Activated CD4-positive, CD25-positive, alpha-beta regulatory T cell (primary cell): ENCODE measurements around the gene CDK5RAP3.
A peak's percentile ranks its signal among the peaks of the same experiment; 100 is the strongest.
"Not testable (repeated sequence)": the region's sequence is repeated elsewhere in the genome, so short reads cannot be mapped to it uniquely, and the experiment has no call there.

Experiments
- DNase-seq, 4 experiments: peaks; one replicate each; lab custom pipeline; 2025; lab: John Stamatoyannopoulos, UW

Gene CDK5RAP3

GRCh38 chr17:47998044-47998443 is 27.1 kb downstream of the CDK5RAP3 start:
- no peak for DNase-seq

GRCh38 chr17:47999582-47999981 is 28.7 kb downstream of the CDK5RAP3 start:
- no peak for DNase-seq

DNA sequence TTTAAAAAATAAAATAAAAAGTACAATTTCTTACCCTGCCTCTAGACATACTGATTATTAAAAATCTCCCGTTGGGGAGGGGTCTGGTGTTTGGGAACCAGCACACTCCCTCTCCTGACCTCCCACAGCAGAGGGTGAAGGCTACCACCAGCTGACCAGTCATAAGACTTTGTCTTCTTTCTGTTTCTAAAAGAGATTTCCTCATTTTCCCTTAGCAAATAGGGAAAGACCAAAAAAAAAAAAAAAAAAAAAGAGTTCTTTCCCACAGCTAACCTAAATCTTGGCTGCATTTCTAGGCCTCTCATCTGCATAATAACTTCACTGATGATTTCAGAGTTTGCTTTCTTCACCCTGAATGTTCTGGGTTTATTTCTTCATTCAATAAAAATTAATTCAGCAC is 30.3 kb downstream of the CDK5RAP3 start:
- DNase-seq: no peak

GRCh38 chr17:48001657-48002056 is 30.7 kb downstream of the CDK5RAP3 start:
- not testable (repeated sequence) for DNase-seq

DNA sequence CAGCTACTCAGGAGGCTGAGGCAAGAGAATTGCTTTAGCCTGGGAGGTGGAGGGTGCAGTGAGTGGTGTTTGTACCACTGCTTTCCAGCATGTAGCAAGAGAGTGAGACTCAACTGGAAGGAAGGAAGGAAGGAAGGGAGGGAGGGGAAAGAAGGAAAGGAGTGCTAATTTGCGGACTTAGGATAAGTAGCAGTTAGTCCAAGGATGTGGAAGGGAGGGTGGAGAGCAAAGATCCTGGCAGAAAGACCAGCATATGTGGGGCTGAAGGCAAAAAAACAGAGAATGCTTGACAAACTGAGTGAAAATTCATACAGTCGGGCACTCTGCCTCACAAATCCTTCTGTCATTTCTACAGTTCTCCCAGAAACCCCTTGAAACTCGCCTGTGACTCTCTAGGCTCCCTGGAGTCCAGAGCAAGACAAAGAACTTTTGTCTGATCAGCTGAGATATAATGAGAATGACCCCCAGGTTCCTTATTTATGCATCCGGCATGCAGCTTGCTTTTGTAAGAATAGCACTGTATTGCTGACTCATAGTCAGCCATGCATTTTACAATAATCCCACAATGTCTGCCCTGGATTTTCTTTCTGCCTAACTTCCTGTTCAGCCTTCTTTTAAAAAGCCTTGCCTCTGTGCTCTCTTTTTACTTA is 31.5 kb downstream of the CDK5RAP3 start:
- DNase-seq: no peak

- no peak for DNase-seq
Observed at GRCh38 chr17:48002916-48003416, 32.1 kb downstream of the CDK5RAP3 start.

DNA sequence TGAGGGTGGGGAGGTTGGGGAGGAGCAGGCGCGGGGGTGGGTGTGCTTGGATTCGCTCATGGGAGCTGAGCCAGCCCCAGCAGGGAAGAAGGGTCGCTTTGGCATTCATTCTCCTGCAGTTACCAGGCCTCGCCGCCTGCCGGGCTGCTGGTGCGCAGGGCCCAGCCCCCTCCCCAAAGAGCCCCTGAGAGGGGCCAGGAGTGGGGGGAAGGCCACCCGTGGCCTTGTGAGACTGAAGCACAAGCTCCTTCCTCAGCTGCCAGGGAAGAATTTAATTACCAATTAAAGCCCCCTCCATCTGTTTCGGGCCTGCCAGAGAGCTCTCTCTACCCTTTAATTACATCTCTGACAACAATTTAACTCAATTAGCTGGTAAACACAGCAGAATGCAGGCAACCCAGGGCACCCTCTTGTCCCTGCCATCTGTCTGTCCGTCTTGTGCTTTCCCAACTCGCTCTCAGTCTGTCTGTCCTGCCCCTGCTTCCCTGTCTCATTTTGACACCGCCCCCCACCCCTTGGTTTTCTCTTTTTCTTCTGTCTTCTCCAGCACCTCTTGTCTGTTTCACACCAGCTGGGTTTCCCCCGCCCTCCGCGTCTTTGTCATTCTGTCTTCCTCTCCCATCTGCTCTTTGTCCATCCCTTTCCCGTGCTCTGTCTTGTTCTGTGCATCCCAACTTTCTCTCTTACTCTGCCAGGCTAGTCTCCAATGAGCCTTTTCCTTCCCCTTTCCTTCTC is 32.7 kb downstream of the CDK5RAP3 start:
- DNase-seq: no peak

DNA sequence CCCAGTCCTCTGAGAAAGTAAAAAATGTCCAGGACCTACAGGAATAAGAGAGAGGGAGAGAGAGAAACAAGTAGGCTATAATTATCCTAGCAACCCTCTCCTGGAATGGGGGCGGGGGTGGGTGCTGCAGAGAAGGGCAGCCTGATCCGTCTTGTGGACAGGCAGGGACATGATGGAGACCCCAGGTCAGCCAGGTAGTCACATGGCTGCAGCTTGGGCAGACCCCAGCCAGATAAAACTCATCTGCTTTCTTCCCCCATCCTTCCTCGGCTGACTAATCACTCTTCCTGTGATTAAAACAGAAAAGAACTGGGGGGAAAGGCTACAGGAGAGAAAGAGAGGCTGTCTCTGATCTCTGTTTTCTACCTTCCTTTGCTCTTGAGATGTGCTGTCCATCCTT is 34.1 kb downstream of the CDK5RAP3 start:
- DNase-seq: no peak

DNA sequence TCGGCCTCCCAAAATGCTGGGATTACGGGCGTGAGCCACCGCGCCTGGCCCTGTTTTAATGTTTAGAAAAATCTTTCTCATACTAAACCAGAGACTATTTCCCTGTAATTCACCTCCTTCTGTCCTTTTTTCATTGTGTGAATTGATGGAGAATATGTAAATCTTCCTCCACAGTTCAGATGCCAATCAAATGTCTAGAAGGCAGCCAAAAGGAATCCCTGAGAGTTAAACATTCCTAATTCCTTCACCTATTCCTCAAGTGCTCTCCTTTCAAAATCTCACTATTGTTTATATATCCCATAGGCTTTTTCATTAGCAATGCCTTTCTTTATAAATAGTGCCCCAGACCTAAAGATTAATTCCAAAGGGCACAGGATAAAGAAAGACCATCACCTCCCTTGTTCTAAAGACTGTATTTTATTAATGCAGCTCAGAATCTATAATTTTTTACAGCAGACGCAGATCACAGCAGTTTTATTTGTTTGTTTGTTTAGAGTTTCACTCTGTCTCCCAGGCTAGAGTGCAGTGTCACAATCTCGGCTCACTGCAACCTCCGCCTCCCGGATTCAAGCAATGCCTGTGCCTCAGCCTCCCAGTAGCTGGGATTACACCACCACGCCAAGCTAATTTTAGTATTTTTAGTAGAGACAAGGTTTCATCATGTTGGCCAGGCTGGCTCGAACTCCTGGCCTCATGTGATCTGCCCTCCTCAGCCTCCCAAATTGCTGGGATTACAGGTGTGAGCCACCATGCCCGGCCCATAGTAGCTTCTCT is 36.2 kb downstream of the CDK5RAP3 start:
- DNase-seq: no peak

DNA sequence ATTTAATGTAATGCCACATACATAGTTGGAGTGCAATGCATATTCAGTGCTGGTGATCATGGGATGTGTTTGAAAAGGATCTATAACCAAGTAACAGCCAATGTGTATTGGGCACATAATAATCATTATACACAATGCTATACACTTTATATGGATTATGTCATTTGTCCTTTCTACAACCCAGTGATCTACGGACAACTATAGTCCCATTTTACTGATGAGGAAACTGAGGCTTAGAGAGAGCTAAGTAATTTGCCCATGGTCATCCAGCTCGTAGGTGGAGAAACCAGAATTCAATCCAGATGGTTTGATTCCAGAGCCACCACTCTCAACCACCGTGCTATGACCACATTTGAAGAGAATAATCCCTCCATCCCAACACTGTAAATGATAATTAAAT is 39.3 kb downstream of the CDK5RAP3 start:
- DNase-seq: no peak

DNA sequence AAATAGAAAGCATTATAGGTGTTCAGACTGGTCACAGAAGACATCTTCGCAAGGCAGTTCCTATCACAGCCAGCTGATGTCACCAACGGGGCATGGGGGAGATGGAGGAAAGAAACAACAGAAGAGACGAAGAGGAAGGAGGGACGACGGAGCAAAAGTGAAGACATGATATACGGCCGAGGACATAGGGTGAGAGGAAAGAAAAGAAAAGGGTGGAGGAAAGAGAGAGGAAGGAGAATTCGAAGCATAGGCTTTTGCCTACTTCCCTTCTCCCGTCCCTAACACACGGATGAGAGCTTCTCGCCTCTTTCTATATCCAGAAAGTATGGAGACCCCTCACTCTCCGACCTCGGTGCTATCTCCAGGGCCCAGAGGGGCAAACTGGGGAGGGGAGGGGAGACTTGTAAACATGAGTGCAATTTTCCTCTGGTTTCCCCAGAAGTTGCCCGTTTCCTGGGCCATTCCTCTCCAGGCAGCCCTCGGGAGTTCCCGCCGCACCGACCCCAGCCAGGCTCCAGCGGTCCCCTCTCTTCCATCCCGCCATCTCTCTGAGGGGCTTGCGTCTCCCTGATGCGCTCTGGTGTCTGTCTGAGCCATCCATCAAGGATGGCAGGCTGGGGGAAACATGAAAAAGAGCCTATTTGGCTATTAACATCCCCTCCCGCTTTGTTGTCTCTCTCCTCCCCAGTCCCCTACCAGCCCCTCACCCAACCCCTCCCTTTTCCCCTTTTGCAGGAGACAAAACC is 40.7 kb downstream of the CDK5RAP3 start:
- DNase-seq: peak in 1 of 4 experiments; percentile 4

GRCh38 chr17:48012151-48012520 is 41.2 kb downstream of the CDK5RAP3 start:
- DNase-seq: peak in 2 of 4 experiments; percentile 46 to 47

DNA sequence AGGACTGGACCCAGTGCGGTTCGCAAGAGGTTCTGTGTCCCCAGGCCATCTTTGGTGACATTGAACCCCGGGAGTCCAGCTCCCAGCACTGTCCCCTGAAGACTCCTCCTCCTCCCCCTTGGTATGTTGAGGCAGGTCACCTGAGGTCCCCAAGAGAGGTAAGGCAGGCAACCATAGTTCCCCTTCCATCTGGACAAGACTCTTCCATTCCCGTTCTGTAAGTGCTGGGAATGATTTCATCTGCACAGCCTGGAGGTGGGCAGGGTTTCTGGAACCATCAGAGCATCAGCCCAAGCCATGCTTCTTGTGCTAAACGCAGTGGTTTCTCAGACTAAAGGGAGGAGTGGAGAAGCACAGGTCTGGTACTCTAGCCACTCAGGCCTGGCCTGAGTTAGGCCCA is 41.7 kb downstream of the CDK5RAP3 start:
- no peak for DNase-seq

DNA sequence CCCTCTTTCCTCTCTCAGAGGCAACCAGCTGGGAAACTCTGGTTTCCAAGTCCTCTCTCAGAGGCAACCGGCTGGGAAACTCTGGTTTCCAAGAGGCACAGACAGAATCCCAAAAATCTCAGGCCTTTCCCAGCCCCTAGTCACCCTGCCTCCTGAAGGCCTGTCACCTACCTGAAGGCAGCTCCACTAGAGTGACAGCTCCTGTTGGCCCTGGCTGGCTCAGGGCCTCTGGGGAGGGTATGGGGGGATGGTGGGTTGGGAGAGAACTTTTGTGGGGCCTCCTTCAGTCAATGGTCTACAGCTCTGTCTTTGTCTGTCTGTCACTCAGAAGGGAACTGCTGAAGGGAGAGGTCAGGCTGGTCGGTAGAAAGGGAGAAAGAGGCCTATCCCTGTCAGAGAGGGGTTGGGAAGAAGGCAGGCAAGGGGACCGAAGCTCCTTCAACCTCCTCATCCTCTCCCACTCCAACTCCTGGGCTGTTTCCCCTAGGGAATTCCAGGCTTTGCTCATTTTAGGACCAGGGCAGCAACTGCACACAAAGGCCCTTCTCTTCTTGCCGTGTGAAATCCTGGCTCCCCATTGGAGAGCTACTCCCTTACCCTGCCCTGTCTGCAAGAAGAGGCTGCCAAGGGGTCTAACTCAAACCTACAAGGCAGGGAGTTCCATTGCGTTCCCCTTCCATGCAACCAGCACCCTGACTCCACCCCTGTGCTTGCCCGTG is 43.1 kb downstream of the CDK5RAP3 start:
- no peak for DNase-seq

GRCh38 chr17:48014595-48015111 is 43.7 kb downstream of the CDK5RAP3 start:
- DNase-seq: no peak

DNA sequence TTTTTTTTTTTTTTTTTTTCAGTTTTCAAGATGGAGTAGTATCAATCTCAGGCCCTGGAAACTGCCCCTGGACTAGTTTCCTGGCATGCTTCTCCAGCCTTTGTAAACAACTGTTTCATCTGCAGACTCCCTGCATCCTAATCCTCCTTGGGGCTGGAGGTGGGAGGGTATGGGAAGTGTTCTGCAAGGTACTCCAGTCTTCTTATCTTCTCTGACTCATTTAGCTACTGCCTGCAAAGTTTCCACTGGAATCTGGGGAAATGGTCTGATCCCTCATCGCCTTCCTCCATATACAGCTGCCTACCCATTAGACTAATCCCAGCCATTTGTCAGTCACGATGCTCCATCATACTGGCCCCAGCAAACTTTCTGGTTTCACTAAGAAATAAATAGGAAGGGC is 45.2 kb downstream of the CDK5RAP3 start:
- no peak for DNase-seq

GRCh38 chr17:48017817-48018158 is 46.9 kb downstream of the CDK5RAP3 start:
- not testable (repeated sequence) for DNase-seq

DNA sequence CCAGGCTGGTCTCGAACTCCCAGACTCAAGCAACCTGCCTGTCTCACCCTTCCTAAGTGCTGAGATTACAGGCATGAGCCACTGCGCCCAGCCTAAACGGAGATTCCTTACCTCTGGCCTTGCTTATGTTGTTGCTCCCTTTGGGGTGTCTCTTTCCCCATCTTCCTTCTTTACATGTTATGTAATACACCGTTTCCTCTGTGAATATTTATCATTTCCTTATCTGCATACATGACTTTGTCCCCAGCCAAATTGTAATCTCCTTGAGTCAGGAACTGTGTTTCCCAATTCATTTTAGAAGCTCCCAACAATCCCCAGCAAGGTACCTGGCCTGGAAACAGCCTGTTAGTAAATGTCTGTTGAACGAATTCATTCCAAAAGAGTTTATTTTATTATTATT is 51.0 kb downstream of the CDK5RAP3 start:
- DNase-seq: no peak

DNA sequence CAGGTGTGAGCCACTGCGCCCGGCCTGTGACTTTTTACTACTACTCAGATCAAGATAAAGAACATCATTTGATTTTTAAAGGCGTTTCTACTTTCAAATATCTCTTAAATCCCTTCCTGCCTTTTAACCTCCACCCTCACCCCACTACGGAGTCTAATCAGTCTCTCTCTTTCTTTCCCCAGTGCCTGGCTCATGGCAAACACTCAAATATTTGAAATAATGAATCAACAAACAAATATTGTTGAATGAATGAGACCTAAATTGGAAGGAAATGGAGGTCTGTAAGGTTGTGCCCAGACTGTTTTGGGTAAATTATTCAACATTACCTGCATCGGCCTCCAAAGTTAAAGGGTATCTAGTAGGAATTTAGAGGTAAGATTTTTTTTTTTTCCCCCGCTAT is 52.0 kb downstream of the CDK5RAP3 start:
- no peak for DNase-seq

DNA sequence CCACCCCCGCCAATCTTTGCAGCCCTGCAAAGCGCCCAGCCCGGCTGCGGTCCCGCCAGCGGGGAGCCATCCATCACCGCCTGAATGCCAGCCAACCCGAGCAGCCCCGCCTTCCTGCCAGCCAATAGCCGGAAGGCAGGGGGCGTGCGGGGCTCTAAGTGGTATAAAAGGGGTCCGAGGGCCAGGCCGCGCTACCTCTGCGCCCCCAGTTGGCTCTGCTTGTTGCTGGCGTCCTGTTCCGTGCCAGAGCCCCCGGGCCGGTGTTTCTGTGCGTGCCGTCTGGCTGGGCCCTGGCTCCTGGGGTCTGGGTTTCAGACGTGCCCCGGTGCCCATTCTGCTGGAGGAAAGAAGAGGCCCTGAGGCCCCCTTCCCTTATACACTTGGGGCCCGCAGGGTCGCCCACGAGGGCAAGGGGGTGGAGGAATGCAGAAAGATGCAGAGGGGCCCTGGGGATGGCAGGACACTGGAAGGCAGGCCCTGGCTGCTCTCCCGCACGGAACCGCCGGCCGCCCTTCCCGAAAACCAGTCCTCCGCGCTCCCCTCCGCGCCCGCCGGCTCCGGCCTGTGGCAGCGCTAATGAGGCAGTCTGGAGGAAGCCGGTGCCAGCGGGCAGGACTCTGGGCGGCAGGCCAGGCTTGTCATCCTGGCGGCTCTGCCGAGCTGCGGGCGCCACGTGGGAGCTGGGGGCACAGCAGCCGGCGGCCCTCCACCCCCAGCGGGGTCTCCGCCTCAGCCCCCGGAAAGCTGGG is 52.7 kb downstream of the CDK5RAP3 start:
- peak in 1 of 4 experiments; percentile 17 for DNase-seq
